Left renal cortex interstitium (tissue), 4 donors: ENCODE data around the gene PDE9A. TPM values are rescaled to one million over a fixed set of nuclear protein-coding genes. Genes with fewer than 3 reads are reported as not detected.

Experiments
- DNase-seq, 4 donors: peaks; one replicate each; pipeline ENCODE4 v3.0.0-alpha.2; 2013; ENCODE audit warnings: low read depth in 4 of 4, low spot score in 2 of 4, missing footprints in 1 of 4
- polyA plus RNA-seq, 4 donors: library from polyadenylated mRNA; unstranded; fragments of 120-200 nt; gene quantifications; one replicate each; pipeline ENCODE4 v1.2.1, GENCODE V29; 2013; ENCODE audit not compliant: insufficient read length in 4 of 4

PDE9A gene
- polyA plus RNA-seq, 4 donors, result 35.9 to 45.0 (median 38.7) TPM

DNA sequence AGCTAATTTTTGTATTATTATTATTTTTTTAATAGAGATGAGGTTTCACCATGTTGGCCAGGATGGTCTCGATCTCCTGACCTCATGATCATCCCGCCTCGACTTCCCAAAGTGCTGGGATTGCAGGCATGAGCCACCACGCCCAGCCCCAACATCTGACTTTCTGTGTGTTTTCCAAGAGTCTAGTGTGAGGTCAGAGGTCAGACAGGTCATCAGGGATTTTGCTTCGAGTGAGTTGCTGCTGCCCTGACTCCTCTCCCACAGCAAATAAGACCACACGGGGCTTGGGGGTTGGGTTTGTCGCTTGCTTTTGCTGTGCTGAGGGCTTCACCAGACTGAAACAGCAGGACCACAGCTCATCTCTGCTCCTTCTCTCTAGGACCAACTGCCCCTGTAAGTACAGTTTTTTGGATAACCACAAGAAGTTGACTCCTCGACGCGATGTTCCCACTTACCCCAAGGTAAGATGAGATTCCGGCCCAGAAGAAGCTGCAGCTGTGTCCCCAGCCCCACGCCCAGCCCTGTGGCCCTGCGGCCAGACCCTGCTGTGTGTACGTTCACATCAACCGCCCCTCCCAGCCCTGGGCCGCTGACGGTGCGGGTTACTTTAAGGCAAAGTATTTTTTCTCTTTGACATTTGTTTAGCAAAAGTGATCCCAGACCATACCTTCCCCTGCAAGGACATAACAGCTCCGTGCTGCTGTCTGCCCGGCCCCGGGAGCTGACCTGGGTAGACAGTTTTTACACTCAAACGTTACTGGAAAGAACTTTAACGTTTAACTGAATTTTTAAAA lies 97.5 kb downstream of the PDE9A start:
- DNase-seq, result no peak

DNA sequence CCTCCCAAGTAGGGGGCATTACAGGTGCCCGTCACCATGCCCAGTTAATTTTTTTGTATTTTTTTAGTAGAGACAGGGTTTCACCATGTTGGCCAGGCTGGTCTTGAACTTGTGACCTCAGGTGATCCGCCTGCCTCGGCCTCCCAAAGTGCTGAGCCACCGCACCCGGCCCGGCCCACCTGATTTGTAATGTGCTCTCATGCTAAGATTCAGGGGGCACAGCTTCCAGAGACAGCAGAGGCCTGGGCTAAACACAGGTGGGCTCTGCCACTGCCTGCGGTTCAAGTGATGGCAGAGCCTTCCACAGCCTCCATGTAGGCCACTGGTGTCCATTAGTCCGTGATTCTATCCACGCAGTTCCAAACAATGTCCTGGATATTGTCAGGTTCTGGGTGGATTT lies 98.4 kb downstream of the PDE9A start:
- DNase-seq, result no peak

DNA sequence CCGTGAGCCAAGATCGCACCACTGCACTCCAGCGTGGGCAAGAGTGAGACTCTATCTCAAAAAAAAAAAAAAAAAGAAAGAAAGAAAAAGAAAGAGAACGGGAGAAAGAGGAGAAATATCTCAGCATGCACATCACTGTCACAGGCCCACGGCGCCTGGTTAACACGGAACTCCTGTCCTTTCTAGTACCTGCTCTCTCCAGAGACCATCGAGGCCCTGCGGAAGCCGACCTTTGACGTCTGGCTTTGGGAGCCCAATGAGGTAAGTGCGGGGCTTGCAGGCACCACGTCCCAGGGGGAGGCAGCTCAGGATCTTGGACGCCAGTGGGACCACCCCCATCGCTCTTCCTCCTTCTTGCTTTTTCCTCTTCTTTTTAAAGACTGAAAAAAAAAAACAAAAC lies 100.4 kb downstream of the PDE9A start:
- no peak for DNase-seq

DNA sequence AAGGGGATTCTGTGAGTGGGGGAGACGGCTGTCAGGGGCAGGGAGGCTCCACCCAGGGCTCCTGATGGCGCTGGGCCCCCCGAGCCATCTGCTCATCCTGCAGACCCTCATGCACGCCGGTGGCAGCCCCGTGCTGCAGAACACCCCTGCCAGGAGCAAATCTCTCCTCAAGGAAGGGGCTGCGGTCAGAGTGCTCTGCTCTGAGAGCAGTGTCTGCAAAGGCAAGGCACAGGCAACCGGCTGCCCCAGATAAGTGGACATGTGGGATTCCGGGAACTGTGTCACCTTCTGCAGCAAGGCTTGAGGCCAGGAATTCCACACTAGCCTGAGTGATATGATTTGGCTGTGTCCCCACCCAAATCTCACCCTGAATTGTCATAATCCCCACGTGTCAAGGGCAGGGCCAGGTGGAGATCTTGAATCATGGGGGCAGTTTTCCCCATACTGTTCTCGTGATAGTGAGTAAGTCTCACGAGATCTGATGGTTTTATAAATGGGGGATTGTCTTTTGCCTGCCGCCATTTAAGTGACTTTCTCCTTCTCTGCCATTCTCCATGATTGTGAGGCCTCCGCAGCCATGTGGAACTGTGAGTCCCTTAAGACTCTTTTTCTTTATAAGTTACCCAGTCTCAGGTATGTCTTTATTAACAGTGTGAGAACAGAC lies 101.0 kb downstream of the PDE9A start:
- no peak for DNase-seq

DNA sequence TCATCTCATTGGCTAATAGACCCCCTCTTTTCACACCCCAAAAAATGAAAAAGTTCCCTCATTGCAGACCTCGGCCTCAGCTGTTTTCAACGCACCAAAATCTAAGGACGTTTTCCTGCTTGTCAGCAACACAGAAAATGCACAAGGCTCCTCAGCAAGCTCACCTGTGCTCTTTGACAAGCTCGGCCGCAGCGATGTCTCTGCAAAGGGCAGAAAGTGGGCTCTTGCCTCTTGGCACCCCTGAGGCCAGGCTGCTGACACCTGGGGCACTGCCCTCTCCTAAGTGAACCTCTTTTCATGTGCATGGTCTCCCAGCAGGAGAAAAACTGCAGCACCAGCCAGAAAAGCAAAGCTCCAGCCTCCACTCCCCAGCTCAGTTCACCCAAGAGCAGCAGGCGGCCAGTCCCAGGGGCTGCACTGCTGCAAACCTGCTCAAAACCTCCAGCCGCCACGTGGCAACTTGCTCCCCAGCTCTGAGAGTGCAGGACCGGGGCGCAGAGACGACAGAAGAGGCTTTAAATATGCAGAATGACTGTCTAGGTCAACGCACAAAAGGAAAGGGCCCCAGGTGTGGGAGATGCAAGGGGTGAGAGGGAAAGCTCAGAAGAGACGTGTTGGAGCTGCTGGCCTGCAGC lies 101.7 kb downstream of the PDE9A start:
- DNase-seq, result no peak

DNA sequence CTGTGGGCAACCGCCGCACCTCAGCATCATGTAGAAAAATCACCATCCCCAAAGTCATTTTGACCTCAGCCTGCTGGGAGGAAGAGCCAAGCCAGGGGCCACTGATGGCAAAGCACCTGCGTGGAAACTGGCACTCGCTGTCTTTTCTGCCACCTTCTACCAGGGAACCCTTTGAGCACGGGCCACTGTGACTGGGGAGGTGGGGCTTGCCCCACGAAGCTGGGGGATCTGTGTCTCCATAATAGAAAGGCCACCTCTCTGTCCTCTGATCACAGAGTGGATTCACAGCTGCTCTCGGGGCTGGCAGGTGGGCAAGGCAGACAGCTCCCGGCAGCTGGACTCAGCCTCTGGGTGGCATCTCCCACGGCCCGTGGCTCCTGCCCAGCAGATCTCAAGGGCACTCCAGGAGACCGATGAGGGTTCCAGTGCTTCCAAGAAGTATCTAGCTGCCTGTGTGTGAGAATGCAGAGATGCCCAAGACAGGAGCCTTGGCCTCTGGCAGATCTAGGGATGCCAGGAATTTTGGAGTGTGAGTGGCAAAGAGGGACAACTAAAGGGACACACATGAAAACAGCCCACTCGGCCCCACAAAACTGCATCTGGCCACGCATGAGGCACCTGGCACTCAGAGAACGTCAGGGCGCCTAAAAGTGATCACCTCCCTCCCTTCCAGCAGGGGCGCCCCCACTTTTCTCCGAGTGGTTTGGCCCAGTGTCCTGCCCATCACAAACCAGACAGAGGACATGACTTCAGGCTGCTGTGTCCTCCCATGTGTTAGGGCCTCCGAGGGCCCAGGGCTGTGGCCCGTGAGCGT lies 102.6 kb downstream of the PDE9A start:
- no peak for DNase-seq

DNA sequence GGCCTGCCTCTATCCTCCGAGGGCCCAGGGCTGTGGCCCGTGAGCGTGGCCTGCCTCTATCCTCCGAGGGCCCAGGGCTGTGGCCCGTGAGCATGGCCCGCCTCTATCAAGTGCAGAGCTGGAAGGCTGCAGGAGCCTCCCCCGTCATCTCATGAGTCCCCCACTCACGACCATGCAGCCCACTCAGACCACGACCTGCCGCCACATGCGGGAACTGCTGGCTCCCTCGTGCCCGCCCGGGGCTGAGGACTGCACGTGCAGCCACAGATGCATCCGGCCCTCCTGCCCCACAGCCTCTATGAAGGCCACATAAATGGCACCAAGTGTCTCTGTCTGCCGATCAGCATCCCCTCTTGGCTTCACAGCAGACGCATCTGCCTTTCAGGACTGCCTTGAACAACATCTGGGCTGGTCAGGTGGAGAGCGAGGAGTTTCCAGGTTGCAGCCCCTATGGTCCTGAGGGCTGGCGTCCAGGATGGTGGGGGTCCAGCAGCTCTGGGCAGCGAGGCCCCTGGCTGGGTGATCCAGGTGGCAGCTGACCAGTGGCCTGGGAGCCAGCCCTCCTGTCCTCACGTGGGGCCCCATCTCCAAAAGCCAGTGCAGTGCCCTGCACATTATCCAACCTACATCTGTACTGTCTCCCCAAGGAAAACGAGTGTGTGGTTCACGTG lies 103.3 kb downstream of the PDE9A start:
- no peak for DNase-seq

DNA sequence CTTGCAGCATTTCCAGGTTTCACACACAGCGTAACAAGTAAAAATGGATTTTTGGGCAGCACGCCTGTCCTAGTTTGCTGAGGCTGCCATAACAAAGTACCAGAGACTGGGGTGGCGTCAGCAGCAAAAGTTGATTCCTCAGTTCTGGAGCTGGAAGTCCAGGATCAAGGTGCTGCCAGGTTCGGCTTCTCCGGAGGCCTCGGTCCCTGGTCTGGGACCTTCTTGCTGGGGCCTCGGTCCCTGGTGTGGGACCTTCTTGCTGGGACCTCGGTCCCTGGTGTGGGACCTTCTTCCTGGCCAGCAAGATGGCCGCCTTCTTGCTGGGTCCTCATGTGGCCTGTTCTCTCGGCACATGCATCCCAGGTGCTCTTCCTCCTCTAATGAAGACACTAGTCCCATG lies 104.0 kb downstream of the PDE9A start:
- DNase-seq, result no peak

DNA sequence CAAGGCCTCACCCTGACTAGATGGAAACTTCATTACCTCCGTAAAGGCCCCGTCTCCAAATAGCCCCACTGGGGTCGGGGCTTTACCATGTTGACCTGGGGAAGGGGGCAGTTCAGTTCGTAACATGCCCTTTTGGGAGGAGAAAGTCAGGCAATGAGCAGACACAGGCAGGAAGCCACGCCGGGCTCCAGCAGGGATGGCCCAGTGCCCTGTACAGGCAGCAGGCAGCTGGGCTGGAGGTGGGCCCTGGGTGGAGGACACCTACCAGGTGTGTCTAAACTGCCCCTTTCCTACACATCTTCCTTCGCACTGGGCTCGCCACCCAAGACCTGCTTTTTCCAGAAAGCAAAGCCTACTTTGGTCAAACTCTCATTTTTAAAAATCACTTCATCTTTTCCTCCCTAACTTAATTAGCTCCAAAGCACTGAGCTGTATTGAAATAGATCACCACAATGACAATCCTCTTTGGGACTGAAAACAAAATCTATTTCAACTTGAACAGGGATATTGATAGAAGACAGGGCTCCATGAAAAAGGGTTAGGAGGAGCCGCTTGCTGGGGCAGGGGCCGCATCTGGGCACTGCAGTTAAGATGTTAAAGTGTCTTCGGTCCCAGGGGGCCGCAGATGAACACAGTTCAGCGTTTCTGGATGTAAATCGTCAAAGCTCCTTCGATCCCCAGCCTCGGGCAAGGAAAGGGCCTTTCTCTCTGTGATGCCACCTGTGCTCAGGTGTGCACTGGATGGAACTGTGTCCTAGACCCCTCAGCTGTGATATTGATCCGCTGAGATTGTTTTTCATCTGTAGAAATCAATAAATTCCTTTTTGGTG lies 104.6 kb downstream of the PDE9A start:
- DNase-seq, result no peak

DNA sequence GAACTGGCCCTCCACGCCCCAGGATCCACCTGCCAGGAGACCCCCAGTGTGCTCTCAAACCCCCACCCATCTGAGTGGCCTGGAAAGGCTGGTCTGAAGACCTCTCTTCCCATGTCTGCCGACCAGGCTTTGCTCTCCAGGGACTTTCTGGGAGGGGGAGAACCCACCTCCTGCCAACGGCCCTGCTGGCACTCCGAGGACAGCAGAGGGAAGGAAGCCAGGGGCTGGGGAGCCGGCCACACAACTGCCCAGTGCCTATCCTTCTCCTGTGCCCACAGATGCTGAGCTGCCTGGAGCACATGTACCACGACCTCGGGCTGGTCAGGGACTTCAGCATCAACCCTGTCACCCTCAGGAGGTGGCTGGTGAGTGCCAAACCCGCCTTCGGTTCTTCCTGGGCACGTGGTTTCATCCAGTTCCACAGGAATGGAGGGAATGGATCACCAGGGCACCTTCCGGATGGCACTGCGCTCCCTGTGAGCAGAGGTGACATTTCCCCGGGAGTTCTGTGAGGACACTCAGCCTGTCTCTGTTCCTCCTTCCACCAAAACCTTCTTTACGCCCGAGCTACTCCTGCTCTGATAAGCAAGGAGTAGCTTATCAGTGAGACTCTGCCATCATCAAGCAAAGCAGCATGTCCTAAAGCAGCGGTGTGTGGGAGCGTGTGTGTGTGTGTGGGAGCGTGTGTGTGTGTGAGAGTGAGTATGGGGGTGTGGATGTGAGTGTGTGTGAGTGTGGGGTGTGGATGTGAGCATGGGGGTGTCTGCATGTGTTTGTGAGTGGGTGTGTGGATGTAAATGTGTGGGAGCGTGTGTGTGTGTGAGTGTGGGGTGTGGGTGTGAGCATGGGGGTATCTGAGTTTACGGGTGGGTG lies 105.5 kb downstream of the PDE9A start:
- no peak for DNase-seq

DNA sequence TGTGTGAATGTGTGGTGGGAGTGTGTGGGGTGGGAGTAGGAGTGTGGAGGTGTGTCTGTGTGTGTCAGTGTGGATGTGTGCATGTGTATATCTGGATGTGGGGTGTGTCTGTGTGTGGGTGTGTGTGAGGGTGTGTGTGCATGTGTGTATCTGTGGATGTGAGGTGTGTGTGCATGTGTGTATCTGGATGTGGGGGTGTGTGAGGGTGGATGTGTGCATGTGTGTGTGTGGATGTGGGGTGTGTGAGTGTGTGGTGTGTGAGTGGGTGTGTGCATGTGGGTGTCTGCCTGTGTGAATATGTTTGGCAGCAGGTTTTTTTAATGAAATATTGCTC lies 106.1 kb downstream of the PDE9A start:
- DNase-seq, result no peak

DNA sequence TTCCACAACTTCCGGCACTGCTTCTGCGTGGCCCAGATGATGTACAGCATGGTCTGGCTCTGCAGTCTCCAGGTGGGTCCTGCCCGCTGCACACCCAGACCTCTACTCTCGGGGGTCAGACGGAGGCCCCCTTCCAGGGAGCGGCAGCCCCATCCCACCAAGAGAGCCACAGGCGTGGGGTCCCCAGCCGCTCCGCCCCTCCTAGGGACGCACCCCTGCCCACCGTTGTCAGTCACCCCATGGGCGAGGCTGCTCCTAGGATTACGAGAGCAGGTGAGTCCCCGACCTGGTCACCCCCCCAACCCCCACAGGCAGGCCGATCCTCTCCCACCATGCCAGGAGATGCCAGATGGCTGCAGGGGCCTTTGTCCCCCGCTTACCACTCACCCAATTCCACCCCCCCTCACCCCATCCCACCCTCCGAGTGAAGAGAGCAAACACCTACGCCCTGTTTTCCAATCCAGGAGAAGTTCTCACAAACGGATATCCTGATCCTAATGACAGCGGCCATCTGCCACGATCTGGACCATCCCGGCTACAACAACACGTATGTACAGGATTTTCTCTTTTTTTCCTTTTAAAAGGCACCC lies 107.0 kb downstream of the PDE9A start:
- no peak for DNase-seq

DNA sequence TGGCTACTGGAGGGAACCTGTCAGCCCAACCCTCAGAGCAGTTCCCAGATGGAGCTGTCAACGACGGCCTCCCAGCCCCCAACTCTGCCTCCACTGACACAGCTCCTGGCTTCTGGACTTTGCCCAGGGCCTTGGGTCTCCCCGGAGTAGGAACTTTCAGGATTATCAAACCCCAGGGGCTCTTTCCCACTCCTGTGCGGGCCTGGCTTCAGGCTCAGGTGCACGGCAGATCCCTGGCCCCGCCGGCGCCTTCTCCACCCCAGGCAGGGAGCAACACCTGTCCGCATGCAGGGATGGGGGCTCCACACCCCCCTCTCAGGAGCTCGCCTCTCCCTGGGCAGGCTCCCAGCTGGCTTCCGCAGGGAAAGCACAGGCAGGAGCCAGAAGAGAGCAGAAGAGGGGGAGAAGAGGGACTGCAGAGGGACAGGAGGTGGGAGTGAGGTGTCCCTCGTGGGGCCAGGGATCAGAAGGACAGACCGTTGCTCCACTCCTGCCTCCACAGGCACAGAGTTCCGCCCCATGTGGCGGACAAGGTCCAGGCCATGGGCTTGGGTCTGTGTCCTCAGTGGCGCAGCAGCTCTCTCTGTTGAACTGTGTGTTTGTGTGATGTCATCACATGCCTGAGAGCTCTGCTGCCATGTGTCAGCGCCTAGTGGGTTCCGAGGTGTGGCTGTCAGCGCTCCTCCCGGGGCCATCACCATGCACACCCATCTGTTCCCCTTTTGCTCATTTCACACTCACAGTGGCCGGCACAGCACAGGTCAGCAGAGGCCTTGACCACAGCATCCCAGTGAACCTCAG lies 107.7 kb downstream of the PDE9A start:
- no peak for DNase-seq

DNA sequence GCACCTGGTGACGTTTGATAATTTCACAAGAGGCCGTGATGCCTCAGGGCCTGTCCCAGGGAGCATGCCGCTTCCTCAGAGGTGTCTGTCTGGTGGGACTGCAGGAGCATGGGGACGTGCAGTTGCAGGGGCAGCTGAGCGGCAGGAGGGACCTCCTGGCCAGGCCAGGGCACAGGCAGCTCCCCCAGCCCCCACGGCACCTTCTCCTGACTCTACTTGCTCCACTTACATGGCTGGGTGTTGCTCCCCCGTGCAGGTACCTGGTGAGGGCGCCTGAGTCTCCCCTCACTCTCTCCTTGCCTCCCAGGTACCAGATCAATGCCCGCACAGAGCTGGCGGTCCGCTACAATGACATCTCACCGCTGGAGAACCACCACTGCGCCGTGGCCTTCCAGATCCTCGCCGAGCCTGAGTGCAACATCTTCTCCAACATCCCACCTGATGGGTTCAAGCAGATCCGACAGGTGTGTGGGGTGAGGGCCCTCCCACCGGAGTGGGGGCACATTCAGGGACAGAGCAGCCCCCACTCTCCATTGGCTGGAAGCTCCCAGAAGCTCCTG lies 108.4 kb downstream of the PDE9A start:
- no peak for DNase-seq

DNA sequence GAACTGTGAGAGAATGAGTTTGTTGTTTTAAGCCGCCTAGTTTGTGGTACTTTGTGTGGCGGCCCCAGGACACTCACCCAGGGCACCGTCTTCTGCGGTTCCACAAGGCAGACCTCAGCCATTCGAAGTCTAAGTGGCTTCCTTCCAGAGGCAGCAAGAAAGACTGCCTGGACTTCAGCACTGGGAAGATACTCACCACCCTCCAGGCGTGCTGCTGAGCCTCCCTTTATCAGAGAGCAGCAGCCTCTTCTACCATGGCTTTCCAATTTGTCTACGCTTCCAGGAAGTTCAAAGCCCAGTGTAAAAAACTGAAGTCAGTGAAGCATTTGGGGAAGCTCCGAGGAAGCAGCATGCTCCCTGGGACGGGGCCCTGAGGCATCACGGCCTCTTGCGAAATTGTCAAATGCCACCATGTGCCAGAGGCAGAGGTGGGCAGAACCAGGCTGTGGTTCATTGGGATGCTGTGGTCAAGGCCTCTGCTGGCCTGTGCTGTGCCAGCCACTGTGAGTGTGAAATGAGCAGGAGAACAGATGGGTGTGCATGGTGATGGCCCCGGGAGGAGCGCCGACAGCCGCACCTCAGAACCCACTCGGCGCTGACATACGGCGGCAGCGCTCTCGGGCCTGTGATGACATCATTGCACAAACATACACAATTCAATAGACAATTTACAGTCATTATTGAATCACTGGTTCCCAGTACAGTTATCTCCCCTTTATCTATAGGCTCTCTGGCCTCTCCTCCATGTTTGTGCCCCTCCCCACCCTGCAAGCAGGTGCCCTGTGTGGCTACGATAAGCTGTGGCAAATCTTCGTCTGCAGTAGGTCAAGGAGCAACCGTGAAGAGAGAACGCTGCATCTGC lies 110.4 kb downstream of the PDE9A start:
- DNase-seq, result no peak

DNA sequence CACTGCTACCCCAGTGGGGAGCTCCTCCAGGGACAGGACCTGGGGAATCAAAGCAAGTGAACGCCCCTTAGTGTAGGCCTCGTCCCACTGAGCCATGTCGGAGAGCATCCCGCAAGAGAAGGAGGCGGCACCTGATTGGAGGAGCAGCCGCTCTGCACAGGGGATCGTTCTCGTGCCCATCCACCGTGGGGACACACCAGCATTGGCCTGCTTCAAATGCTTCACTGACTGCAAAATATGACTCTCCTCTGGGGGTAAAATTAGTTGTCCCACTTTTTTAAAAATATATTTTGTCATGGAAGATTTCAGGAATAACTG lies 111.0 kb downstream of the PDE9A start:
- no peak for DNase-seq

DNA sequence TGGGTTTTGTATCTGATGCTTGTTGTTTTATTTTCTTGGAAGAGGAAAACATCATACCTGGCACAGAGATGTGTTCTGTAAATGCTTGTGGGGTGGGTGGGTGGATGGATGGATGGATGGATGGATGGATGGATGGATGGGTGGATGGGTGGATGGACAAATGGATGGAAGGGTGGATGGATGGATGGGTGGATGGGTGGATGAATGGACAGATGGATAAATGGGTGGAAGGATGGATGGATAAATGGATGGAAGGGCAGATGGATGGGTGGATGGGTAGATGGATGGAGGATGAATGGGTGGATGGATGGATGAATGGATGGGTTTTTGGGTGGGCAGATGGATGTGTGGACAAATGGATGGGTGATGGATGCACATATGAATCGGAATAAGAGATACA lies 111.5 kb downstream of the PDE9A start:
- no peak for DNase-seq
